NCI-H2171 treated with DMSO at 0.1 percent for 48 hours (cell line): ENCODE data around the gene PEPD.

Experiments
- DNase-seq: peaks from one replicate; lab custom pipeline; 2025; lab: John Stamatoyannopoulos, UW

Gene PEPD

DNA sequence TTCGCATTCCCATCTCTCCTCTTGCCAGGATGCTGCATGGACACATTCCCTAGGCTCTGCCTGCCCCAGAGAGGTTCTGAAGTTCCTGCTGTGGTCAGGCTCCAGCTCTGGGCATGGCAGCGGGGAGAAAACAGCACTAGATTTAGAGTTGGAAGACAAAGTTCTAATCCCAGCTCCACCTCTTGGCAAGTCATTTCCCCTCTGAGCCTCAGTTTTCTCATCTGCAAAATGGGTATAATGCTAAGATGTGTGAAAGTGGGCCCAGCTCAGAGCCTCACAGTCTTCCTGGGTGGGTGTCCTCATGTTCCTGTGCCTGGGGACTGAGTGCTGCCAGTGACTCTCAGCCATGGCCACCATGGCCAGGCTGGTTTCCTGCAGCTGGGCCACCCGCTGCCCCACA is 9.6 kb downstream of the PEPD start:
- DNase-seq, result no peak

- no peak for DNase-seq
Observed at GRCh38 chr19:33511346-33511745, 10.2 kb downstream of the PEPD start.

DNA sequence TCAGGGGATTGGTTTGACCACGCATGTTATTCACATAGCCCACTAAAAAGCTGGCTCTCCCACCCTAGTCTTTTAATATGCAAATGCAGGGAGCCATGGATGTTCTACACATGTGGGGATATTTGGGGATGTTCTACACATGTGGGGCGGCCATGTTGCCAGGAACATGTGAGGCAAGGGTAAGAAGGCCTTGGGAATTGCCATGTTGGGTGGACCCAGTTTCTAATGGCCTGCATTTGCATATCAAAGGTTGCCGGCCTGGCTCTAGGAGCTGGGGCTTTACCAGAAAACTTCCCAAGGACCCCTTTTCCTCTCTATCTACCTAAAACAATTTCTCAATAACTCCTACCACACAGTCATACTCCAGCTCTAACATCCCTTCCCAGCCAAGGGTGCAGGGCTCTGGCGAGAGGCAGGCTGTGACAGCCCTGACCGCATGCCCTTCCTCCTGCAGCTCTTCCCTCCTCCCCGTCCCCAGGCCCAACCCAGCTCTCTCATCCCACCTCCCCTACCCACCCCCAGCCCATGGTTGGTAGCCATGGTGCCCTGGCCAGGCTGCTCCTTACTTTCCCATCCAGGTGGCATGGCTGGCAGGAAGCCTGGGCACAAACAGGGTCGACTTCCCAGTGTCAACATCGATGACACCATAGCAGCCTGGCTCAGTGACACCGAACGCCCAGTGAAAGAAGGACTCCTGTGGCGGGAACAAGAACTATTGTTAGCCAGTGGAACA is 11.0 kb downstream of the PEPD start:
- no peak for DNase-seq

DNA sequence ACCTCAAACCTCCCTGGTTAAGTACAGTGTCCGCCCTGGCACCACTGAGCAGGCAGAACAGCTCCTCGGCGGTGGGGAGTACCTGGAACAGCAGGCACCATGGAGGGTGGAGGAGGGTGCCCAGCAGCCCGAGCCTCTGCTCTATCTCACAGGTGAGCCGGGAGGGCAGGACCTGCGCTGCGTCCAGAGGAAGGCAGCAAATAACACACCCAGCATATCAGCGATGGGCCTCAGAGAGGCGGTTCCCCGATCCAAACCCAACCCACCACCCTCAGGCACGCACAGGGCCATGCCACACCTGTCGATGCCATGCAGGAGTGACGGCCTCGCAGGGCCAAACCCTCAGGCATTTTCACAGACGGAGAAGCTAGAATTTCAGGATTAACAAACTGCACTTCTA is 11.8 kb downstream of the PEPD start:
- no peak for DNase-seq

DNA sequence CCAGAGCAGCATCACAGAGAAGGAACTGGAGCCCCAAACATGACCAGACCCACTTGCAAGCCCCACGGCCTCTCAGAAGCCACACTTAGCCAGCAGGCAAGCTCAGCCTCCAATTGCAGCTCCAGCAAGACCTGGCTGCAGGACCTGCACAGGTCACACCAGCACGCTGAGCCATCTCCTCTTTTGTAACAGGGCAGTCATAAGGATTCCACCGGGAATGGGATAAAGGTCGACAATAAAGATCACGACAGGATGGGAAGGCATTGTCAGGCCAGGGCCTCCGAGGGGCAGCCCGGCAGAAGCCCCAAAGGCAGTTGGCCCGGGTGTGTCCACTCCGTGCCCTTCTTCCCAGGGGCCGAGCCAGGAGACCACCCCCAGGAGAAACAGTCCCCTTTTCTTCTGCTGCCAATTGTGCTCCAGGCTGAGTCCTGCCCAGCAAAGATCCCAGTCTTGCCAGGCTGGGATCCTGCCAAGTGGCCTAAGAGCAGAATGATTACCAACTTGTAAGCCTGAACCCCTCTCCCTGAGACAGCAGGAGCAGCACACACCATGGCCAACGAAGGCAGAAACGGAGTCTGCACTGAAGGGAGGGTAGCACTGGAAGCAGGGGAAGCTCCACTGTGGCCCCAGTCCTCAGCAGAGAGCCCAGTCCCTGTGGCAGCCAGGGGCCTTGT is 12.5 kb downstream of the PEPD start:
- DNase-seq, result no peak

DNA sequence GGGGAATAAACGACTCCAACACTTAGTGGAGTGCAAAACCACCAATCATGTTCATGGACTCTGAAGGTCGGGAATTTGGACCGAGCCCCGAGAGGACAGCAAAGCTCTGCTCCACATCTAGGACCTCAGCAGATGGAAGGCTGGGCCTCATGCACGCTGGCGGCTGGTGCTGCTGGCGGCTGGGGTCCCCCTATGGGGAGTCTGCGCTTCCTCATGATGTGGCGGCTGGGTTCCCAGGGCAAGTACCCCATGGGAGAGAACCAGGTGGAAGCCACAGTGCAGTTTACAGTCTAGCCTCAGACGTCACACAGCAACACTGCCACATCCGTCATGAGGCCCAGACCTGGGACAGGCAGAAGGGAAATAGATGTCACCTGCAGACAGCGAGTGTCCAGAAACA is 13.2 kb downstream of the PEPD start:
- DNase-seq, result no peak

- no peak for DNase-seq
Observed at GRCh38 chr19:33508009-33508408, 13.6 kb downstream of the PEPD start.

- no peak for DNase-seq
Observed at GRCh38 chr19:33507021-33507956, 14.3 kb downstream of the PEPD start.

DNA sequence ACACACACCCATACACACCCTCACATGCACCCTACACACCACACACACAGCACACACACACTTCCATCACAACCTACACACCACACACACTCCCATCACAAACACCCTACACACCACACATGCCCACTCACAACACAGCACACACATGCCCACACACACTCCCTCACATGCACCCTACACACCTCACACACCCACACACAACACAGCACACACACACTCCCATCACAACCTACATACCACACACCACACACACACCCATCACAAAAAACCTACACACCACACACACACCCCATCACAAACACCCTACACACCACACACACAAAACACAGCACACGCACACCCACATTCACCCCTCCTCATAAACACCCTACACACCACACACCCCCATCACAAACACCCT is 15.1 kb downstream of the PEPD start:
- DNase-seq, result no peak

DNA sequence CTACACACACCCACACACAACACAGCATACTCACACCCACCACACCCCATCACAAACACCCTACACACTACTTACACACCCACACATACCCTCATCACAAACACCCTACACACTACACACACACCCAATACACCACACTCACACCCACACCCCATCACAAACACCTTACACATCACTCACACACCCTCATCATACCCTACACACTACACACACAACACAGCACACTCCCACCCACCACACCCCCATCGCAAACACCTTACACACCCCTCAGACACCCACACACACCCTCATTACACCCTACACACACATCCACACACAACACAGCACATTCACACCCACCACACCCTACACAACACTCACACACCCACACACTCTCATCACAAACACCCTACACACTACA is 15.8 kb downstream of the PEPD start:
- DNase-seq, result no peak

GRCh38 chr19:33505148-33505547 is 16.4 kb downstream of the PEPD start:
- DNase-seq, result no peak

GRCh38 chr19:33504058-33504444 is 17.5 kb downstream of the PEPD start:
- DNase-seq, result no peak

DNA sequence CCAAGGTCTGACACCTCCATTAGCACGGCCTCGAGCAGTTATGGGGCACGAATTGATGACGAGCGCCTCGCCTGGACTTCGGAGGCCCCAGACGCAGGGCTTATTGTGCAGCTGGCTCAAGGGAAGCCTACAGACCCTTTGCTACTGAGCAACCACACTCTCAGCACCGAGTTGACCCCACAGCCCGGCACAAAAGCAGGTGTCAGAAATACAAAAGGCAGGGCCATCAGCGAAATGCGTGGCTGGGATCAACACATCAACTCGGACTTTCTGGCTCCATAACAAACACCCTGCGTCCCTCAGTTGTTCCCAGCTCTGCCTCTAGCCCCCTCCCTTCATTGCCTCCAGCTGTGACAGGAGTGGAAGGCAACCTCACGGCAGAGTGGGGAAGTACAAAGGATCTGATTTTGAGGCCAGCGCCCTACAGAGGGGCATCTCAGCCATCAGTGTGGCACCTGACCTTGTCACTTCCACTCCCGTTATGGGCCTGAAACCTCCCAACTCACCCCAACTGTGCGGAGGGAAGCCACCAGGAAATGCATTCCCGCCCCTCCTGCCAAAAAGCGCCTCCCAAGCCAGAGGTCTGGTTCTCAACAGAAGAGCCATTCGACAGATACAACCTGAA is 18.0 kb downstream of the PEPD start:
- DNase-seq, result no peak

GRCh38 chr19:33503030-33503429 is 18.6 kb downstream of the PEPD start:
- no peak for DNase-seq

DNA sequence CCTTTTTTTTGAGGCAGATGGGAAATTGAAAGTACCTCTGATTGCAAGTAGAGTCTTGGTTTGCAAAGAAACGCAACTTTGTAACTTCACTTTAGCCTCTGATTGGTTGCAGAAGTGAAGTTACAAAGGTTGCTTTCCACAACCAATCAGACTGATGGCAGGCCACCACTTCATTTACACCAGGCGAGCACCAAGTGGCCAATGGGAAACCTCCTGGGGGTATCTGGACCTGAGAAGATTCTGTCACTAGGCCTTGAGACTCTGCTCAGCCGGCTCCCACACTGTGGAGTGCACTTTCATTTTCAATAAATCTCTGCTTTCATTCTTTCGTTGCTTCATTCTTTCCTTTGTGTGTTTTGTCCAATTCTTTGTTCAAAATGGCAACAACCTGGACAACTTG is 19.1 kb downstream of the PEPD start:
- no peak for DNase-seq

DNA sequence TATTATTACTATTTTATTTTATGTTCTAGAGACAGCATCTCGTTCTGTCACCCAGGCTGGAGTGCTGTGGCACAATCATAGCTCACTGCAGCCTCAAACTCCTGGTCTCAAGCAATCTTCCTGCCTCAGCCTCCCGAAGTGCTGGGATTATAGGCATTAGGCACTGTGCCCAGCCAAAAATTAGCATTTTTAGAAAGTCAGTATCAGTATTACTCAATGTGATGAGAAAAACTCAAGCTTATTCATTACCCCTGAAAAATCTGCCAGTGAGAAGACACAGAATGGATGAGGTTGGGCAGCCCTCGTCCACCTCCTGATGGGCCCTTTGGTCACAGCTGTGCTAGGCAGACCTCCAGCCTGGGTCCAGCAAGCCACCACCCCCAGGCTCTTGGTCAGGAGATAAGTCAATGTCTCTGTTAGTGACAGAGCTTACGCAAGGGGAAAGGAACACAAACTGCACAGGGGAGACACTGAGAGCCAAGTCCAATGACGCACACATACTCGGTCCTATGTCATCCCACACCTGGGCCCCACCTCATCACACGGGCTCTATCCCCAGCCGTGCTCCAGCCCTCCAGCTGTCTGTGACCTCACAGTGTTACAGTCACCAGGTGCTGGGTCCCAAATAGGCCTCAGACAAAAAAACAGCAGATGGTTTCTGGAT is 19.8 kb downstream of the PEPD start:
- DNase-seq, result peak; percentile 88

GRCh38 chr19:33500991-33501390 is 20.6 kb downstream of the PEPD start:
- DNase-seq, result no peak

GRCh38 chr19:33500586-33500985 is 21.0 kb downstream of the PEPD start:
- DNase-seq, result no peak

DNA sequence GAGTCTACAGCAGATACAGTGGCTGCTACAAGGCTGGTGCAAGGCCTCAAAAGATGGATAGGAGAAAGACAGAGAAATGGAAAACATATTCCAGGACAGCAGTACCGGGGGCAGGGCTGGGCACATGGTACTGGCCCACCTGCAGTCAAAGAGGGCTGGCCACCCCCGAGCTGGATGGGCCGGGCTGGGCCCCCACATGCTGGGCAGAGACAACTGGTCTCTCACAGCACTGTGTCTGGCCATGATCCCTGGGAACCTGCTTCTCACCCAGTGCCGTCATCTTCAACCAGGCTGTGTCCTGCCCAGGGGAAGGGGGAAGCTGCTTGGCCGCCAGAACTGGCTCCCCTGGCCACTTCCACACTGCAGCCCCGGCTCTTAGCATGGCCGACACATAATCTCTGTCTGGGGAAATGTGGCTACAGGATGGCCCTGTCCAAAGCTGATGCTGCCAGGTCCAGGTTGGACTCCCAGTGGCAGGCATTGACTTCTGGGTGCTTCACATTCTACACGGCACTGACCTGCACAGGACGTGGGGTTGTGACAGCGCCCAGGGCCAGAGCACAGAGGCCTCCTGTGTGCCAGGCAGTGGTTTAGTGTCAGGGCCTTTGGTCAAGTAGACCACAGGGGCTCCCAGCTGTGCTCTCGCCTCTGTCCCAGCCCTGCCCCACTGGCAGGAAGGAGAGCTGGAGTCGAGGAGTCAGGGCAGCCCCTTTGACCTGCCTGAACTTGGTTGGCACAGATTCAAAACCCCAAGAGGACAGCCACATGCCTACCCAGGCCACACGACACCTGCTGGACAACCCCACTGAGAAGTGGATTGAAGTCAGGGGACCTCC is 21.7 kb downstream of the PEPD start:
- no peak for DNase-seq

GRCh38 chr19:33499248-33499647 is 22.3 kb downstream of the PEPD start:
- DNase-seq, result no peak
